Kidney (tissue), 14 donors: Measurements from ENCODE around the gene HTRA3. TPM values are rescaled to one million over a fixed set of nuclear protein-coding genes. Genes with fewer than 3 reads are reported as not detected.

Source experiments
- DNase-seq, 5 donors: peaks; one replicate each; pipeline ENCODE4 v3.0.0-alpha.2; 2013 to 2020
- FAIRE-seq: peaks from 2 replicates; lab custom pipeline; 2012; peaks lifted over from hg19 to GRCh38; lab: Jason Lieb, UNC
- H3K27ac ChIP-seq, 2 donors: one replicate each; pipeline ENCODE4 v1.7.0; 2013; ENCODE audit warnings: low read depth in 2 of 2, low read length in 2 of 2, inconsistent platforms in 1 of 2
- H3K27me3 ChIP-seq: one replicate; pipeline ENCODE4 v1.7.1; 2013; ENCODE audit warnings: low read length, inconsistent platforms; ENCODE audit not compliant: control insufficient read depth, insufficient read depth
- H3K36me3 ChIP-seq, 3 donors: one replicate each; pipeline versions ENCODE4 v1.7.0 to v1.7.1; 2013; ENCODE audit warnings: low read length in 3 of 3, control low read depth in 1 of 3, inconsistent platforms in 1 of 3; ENCODE audit not compliant: insufficient read depth in 3 of 3, control insufficient read depth in 2 of 3
- H3K4me1 ChIP-seq, 3 donors: one replicate each; pipeline versions ENCODE4 v1.7.0 to v1.7.1; 2013; ENCODE audit warnings: low read length in 3 of 3, inconsistent platforms in 1 of 3, low read depth in 1 of 3; ENCODE audit not compliant: control insufficient read depth in 2 of 3, insufficient read depth in 2 of 3
- H3K4me3 ChIP-seq, 3 donors: one replicate each; pipeline versions ENCODE4 v1.7.0 to v1.8.1; 2013; ENCODE audit warnings: low read length in 3 of 3, control low read depth in 1 of 3, inconsistent platforms in 1 of 3
- H3K9ac ChIP-seq, 3 donors: one replicate each; pipeline versions ENCODE4 v1.7.0 to v1.7.1; 2013; ENCODE audit warnings: low read length in 3 of 3, control low read depth in 1 of 3, inconsistent platforms in 1 of 3
- H3K9me3 ChIP-seq, 3 donors: one replicate each; pipeline versions ENCODE4 v1.7.0 to v1.7.1; 2013; ENCODE audit warnings: low read length in 3 of 3, control low read depth in 1 of 3, inconsistent platforms in 1 of 3; ENCODE audit not compliant: control insufficient read depth in 2 of 3, insufficient read depth in 1 of 3
- CTCF ChIP-seq: IDR thresholded peaks from 3 replicates; pipeline ENCODE4 v1.5.1; 2012; ENCODE audit warnings: mild to moderate bottlenecking, moderate library complexity, borderline replicate concordance; ENCODE audit not compliant: insufficient read depth; ENCODE audit errors: extremely low read depth
- intact Hi-C: fragments of 100-400 bp; cut with DNase I; formaldehyde crosslinking; loops from one replicate; pipeline ENCODE4 v1.11.1; 2022
- polyA plus RNA-seq: library from polyadenylated mRNA; stranded (reverse); fragments of 350-450 nt; fragmentation: Illumina TruSeq; extraction: RNeasy Lipid Tissue Mini Kit (QIAGEN cat#74804); gene quantifications from one replicate; pipeline ENCODE4 v1.2.3, GENCODE V29; 2014; ENCODE audit warnings: low read depth, low replicate concordance; ENCODE audit not compliant: insufficient read depth
- total RNA-seq: library from RNA; stranded (reverse); fragmentation: NEBNext Ultra II Directional; extraction: Animal tissue kit (Norgen Biotek cat#: 25700); gene quantifications from one replicate; pipeline ENCODE4 v1.2.1, GENCODE V29; 2021
- donor health status: control.
- donor health status: control.
- donor health status: control.
- donor health status: control.
- donor health status: control.
- donor health status: DM: yes; HTN: yes; CAD: no.
- donor health status: Normal renal cell carcinoma (clear cell type).

The HTRA3 gene
- total and polyA plus RNA-seq, 2 donors from 2014 or later: 1.7 to 6.5 TPM

- TF ChIP-seq CTCF: no peak
- no peaks in the 10 kb centered on the region for H3K27me3 ChIP-seq
- H3K9me3 ChIP-seq: no peaks in the 10 kb centered on the region
- H3K27ac ChIP-seq: no peak overlapping the region
- no peak overlapping the region for H3K4me3 ChIP-seq
- H3K4me1 ChIP-seq: no peaks in the 10 kb centered on the region
- DNase-seq (peak in 3 of 5 donors; percentile 59 to 71 (median 67)), FAIRE-seq (no peak)
- no peaks in the 10 kb centered on the region for H3K36me3 ChIP-seq
- intact Hi-C loops: loop anchor here (10.0 kb wide), 1 partner anchor 134 kb away; no protein-coding TSS in a partner anchor
- H3K9ac ChIP-seq: no peak overlapping the region
Observed at GRCh38 chr4:8260656-8261111, 8.9 kb upstream of the HTRA3 start.

GRCh38 chr4:8261851-8262535 is 7.6 kb upstream of the HTRA3 start:
- no peak for TF ChIP-seq CTCF
- H3K27ac ChIP-seq: no peak overlapping the region
- H3K4me1 ChIP-seq: no peaks in the 10 kb centered on the region
- FAIRE-seq: no peak
- no peaks in the 10 kb centered on the region for H3K36me3 ChIP-seq
- intact Hi-C loops: loop anchor here (10.0 kb wide), 1 partner anchor 133 kb away; no protein-coding TSS in a partner anchor
- H3K27me3 ChIP-seq: no peaks in the 10 kb centered on the region
- peak in 1 of 5 donors; percentile 36 for DNase-seq
- no peaks in the 10 kb centered on the region for H3K9me3 ChIP-seq
- no peak overlapping the region for H3K4me3 ChIP-seq
- no peak overlapping the region for H3K9ac ChIP-seq

DNA sequence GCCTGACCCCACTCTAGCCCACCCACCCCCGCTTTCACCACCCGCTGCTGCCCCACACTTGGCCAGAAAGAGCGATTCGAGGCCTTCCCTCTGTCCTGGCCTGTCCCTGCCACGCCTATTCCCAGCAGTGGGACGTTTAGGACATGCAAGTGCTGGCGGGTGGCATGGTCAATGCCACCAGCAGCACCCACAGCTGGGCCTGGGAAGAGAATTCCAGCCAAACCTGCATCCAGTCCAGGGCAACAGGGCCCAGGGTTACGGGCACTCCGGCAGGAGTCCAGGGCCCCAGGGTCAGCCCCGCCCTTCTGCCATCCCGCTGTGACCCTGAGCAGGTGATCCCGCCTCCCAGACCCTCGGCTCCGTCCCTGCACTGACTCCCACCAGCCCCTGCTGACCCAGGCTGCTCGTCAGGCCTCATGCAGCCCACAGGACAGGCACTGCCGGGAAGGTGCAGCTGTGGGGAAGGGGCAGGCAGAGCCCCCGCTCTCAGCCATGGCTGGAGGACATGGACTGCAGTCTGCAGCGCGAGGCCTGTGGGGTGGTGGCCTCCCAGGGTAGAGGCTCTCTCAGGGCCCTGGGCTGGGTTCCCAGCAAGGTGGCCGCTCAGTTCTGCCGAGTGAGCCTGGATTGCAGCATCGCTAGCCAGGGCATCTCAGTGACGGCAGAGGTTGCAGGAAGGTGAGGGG is 6.8 kb upstream of the HTRA3 start:
- TF ChIP-seq CTCF: no peak
- H3K4me3 ChIP-seq: no peak overlapping the region
- H3K9me3 ChIP-seq: no peaks in the 10 kb centered on the region
- no peak overlapping the region for H3K9ac ChIP-seq
- H3K27ac ChIP-seq: no peak overlapping the region
- FAIRE-seq (no peak), DNase-seq (no peak)
- H3K36me3 ChIP-seq: no peaks in the 10 kb centered on the region
- intact Hi-C loops: loop anchor here (10.0 kb wide), 1 partner anchor 132 kb away; no protein-coding TSS in a partner anchor
- no peaks in the 10 kb centered on the region for H3K4me1 ChIP-seq
- H3K27me3 ChIP-seq: no peaks in the 10 kb centered on the region
